Adrenal gland (tissue), 5 donors: ENCODE data around the gene TIRAP.

ENCODE experiments used
- POLR2A ChIP-seq, 2 donors: fragments of 450-650 bp; IDR thresholded peaks; one replicate each; pipeline ENCODE4 v1.6.1; 2017; ENCODE audit warnings: antibody characterized with exemption in 2 of 2, mild to moderate bottlenecking in 2 of 2, moderate library complexity in 1 of 2
- TF ChIP-seq, protein P1 (sequence below), 6 experiments: fragments of 450-650 bp in 4 of 6; fragments of 200-600 bp in 2 of 6; sonication (generic) in 1 of 6; IDR thresholded peaks; 1 replicate in 5 of 6; 2 replicates in 1 of 6; pipeline versions ENCODE4 v1.5.1 to v1.8.0; 2016 to 2021; ENCODE audit warnings: antibody characterized with exemption in 6 of 6, mild to moderate bottlenecking in 2 of 6, moderate library complexity in 1 of 6
- donor health status: DM: no; HTN: no; CAD: no.

DNA sequence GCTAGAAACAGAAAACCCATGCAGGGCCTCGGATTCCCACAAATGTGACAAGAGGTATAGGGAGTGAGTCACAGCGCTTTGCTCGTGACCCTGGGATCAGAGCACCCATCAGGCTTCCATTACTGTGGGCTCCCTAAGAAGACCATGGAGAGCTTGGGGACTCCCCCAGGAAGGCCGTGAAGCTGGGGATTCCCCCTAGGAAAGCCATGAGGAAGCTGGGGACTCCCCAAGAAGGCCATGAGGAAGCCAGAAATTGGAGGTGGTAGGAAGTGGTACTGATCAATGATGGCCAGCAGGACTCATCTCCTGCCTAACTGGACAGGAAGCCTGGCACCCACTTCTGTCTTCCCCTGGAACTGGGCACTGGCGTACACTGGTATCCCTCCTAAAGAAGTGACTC, 10.8 kb downstream of the TIRAP start:
- TF ChIP-seq, protein P1, sequence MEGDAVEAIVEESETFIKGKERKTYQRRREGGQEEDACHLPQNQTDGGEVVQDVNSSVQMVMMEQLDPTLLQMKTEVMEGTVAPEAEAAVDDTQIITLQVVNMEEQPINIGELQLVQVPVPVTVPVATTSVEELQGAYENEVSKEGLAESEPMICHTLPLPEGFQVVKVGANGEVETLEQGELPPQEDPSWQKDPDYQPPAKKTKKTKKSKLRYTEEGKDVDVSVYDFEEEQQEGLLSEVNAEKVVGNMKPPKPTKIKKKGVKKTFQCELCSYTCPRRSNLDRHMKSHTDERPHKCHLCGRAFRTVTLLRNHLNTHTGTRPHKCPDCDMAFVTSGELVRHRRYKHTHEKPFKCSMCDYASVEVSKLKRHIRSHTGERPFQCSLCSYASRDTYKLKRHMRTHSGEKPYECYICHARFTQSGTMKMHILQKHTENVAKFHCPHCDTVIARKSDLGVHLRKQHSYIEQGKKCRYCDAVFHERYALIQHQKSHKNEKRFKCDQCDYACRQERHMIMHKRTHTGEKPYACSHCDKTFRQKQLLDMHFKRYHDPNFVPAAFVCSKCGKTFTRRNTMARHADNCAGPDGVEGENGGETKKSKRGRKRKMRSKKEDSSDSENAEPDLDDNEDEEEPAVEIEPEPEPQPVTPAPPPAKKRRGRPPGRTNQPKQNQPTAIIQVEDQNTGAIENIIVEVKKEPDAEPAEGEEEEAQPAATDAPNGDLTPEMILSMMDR (IDR thresholded peaks at IDR 0.05), result no peak
- TF ChIP-seq POLR2A (IDR thresholded peaks at IDR 0.05), result no peak
